Measurements from ENCODE around the gene MAP1A. TPM values are rescaled to one million over a fixed set of nuclear protein-coding genes. Genes with fewer than 3 reads are reported as not detected.

MAP1A gene
- total RNA-seq, 1 donor from 2014 or later: 4.0 TPM

DNA sequence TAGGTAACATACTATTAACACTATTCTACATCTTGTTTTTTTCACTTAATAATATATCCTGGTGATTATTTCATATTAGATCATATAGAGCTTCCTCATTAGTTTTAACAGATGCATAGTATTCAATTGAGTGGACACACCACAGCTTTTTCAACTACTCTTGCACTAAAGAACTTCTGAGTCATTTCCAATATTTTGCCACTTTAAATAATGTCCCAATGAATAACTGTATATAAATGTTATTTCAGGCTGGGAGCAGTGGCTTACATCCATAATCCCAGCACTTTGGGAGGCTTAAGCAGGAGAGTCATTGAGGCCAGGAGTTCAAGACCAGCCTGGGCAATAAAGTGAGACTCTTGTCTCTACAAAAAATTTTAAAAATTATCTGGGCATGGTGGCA, 26.9 kb downstream of the MAP1A start:
- Histone ChIP-seq H3K36me3 (peaks cover 4% of the 10 kb centered on the region), H3K79me2 (ENCODE audit: low read depth) (no peaks in the 10 kb centered on the region), H3K4me2 (no peak overlapping the region), H3K4me1 (no peaks in the 10 kb centered on the region), H3K27me3 (no peaks in the 10 kb centered on the region), H3K9ac (no peak overlapping the region), H3K27ac (no peak overlapping the region), H2AFZ (replicated peaks) (no peak overlapping the region), H3K9me3 (ENCODE audit: low read depth) (no peaks in the 10 kb centered on the region), H3F3A (ENCODE audit: low read depth) (no peaks in the 10 kb centered on the region), H3K4me3 (no peak overlapping the region), H4K20me1 (ENCODE audit: low read depth) (no peaks in the 10 kb centered on the region)
- no peak overlapping the region for H3K4me3 Mint-ChIP-seq
- H3K27me3 Mint-ChIP-seq (ENCODE audit: insufficient read depth, low read depth): peaks cover 2% of the 10 kb centered on the region
- peaks cover 19% of the 10 kb centered on the region for H3K9me3 Mint-ChIP-seq
- peaks cover 20% of the 10 kb centered on the region for H3K36me3 Mint-ChIP-seq
- H3K27ac Mint-ChIP-seq: no peak overlapping the region
- TF ChIP-seq EZH2 (IDR thresholded peaks at IDR 0.05): no peak
- TF ChIP-seq, protein P1, sequence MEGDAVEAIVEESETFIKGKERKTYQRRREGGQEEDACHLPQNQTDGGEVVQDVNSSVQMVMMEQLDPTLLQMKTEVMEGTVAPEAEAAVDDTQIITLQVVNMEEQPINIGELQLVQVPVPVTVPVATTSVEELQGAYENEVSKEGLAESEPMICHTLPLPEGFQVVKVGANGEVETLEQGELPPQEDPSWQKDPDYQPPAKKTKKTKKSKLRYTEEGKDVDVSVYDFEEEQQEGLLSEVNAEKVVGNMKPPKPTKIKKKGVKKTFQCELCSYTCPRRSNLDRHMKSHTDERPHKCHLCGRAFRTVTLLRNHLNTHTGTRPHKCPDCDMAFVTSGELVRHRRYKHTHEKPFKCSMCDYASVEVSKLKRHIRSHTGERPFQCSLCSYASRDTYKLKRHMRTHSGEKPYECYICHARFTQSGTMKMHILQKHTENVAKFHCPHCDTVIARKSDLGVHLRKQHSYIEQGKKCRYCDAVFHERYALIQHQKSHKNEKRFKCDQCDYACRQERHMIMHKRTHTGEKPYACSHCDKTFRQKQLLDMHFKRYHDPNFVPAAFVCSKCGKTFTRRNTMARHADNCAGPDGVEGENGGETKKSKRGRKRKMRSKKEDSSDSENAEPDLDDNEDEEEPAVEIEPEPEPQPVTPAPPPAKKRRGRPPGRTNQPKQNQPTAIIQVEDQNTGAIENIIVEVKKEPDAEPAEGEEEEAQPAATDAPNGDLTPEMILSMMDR (IDR thresholded peaks at IDR 0.05): no peak
- TF ChIP-seq EZH2phosphoT487 (IDR thresholded peaks at IDR 0.05): no peak
- peaks cover 2% of the 10 kb centered on the region for H3K4me1 Mint-ChIP-seq
- DNase-seq (ENCODE audit: low spot score): no peak

DNA sequence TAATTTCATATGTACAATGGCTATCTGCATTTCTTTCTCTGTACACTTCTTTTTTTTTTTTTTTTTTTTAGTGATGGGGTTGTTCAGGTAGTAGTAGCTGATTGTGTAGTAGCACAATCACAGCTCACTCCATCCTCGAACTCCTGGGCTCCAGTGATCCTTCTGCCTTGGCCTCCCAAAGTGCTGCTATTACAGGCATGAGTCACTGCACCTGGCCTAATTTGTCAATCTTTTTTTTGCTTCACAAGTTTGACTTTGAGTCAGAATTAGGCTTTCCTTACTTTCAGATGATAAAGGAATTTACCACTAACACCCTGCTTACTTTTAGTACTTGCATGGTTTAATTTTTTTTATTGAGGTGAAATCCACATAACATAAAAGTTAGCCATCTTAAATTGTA, 28.0 kb downstream of the MAP1A start:
- TF ChIP-seq, protein P1 (IDR thresholded peaks at IDR 0.05): no peak
- no peak for TF ChIP-seq EZH2phosphoT487 (IDR thresholded peaks at IDR 0.05)
- TF ChIP-seq EZH2 (IDR thresholded peaks at IDR 0.05): no peak
- no peaks in the 10 kb centered on the region for H3K79me2 ChIP-seq (ENCODE audit: low read depth)
- H4K20me1 ChIP-seq (ENCODE audit: low read depth): no peaks in the 10 kb centered on the region
- H3K27me3 Mint-ChIP-seq (ENCODE audit: insufficient read depth, low read depth): peaks cover 2% of the 10 kb centered on the region
- peaks cover 19% of the 10 kb centered on the region for H3K9me3 Mint-ChIP-seq
- H3K27ac ChIP-seq: no peak overlapping the region
- no peak overlapping the region for H3K4me3 Mint-ChIP-seq
- DNase-seq (ENCODE audit: low spot score): no peak
- no peak overlapping the region for H3K27ac Mint-ChIP-seq
- H2AFZ ChIP-seq (replicated peaks): no peak overlapping the region
- no peak overlapping the region for H3K9ac ChIP-seq
- peaks cover 18% of the 10 kb centered on the region for H3K36me3 Mint-ChIP-seq
- no peaks in the 10 kb centered on the region for H3K4me1 ChIP-seq
- H3F3A ChIP-seq (ENCODE audit: low read depth): no peaks in the 10 kb centered on the region
- no peaks in the 10 kb centered on the region for H3K9me3 ChIP-seq (ENCODE audit: low read depth)
- H3K27me3 ChIP-seq: no peaks in the 10 kb centered on the region
- peaks cover 4% of the 10 kb centered on the region for H3K36me3 ChIP-seq
- H3K4me2 ChIP-seq: no peak overlapping the region
- no peak overlapping the region for H3K4me3 ChIP-seq
- H3K4me1 Mint-ChIP-seq: no peaks in the 10 kb centered on the region

DNA sequence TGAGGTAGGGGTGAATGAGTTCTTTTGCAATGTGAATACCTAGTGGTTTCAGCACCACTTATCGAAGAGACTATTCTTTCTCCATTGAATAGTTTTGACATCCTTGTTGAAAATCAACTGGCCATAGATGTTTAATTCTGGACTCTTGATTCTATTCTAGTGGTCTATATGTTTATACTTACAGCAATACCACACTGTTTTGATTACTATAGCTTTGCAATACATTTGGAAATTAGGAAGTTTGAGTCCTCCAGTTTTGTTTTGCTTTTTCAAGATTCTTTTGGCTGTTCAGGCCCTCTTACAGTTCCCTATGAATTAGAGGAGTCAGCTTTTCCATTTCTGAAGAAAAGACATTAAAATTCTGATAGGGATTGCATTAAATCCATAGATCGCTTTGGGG, 30.1 kb downstream of the MAP1A start:
- Histone ChIP-seq H3K79me2 (ENCODE audit: low read depth) (no peaks in the 10 kb centered on the region), H3F3A (ENCODE audit: low read depth) (no peaks in the 10 kb centered on the region), H3K27ac (no peak overlapping the region), H4K20me1 (ENCODE audit: low read depth) (no peaks in the 10 kb centered on the region), H2AFZ (replicated peaks) (no peak overlapping the region), H3K4me2 (no peak overlapping the region), H3K9me3 (ENCODE audit: low read depth) (no peaks in the 10 kb centered on the region), H3K4me1 (no peaks in the 10 kb centered on the region), H3K9ac (no peak overlapping the region), H3K36me3 (peaks cover 4% of the 10 kb centered on the region), H3K4me3 (no peak overlapping the region), H3K27me3 (no peaks in the 10 kb centered on the region)
- Mint-ChIP-seq H3K4me3 (no peak overlapping the region), H3K27ac (no peak overlapping the region), H3K4me1 (peaks cover 3% of the 10 kb centered on the region), H3K9me3 (peaks cover 19% of the 10 kb centered on the region), H3K27me3 (ENCODE audit: insufficient read depth, low read depth) (no peaks in the 10 kb centered on the region), H3K36me3 (peaks cover 18% of the 10 kb centered on the region)
- TF ChIP-seq EZH2 (IDR thresholded peaks at IDR 0.05) (no peak), EZH2phosphoT487 (IDR thresholded peaks at IDR 0.05) (no peak)
- TF ChIP-seq, protein P1 (IDR thresholded peaks at IDR 0.05): no peak
- no peak for DNase-seq (ENCODE audit: low spot score)

Measured in neural progenitor cell (in vitro differentiated cells).